ENCODE measurements around the gene SETDB1. TPM values are rescaled to one million over a fixed set of nuclear protein-coding genes. Genes with fewer than 3 reads are reported as not detected.

Gene SETDB1
- total and polyA plus RNA-seq, 2 donors from 2014 or later, result 12.1 to 51.6 TPM

DNA sequence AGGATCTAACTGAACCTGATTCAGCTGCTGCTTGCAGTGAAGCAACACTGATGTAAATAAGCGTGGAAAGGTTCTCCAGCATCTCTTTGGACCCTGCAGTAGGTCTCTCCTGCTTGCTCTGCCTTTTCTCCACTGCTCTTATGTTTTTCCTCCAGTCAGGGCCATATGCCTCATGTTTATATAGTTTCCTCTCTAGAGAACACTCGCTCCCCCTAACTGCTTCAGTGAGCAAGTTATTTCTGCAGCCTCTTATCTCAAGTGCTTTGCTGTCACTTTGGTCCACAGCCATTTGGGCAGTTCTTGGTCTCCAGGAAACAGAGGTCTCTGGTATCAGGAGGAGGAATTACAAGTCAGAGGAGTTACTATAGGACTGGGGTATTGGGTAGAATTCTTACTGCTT is 87.4 kb downstream of the SETDB1 start:
- peak overlapping the region in 1 of 3 donors; percentile 12 for H3K9ac ChIP-seq (ENCODE audit: low read length in 3 of 3)
- intact Hi-C loops (cut with DNase I), result no loop called here
- H3K4me3 ChIP-seq (ENCODE audit: low read length in 3 of 3), result peak overlapping the region in 2 of 3 donors; percentile 6 to 9
- no peaks in the 10 kb centered on the region for H3K27me3 ChIP-seq (ENCODE audit: control insufficient read depth, insufficient read depth, low read length)
- no peak for FAIRE-seq
- H3K36me3 ChIP-seq (ENCODE audit: control insufficient read depth in 2 of 3, insufficient read depth in 3 of 3, low read length in 3 of 3), result peaks cover 0 to 8% (median 5%) of the 10 kb centered on the region in 3 donors
- H3K27ac ChIP-seq (ENCODE audit: low read depth in 2 of 2, low read length in 2 of 2), result peak overlapping the region; percentile 47 to 76
- peak in 4 of 5 donors; percentile 44 to 94 (median 68) for DNase-seq
- TF ChIP-seq, protein P1, sequence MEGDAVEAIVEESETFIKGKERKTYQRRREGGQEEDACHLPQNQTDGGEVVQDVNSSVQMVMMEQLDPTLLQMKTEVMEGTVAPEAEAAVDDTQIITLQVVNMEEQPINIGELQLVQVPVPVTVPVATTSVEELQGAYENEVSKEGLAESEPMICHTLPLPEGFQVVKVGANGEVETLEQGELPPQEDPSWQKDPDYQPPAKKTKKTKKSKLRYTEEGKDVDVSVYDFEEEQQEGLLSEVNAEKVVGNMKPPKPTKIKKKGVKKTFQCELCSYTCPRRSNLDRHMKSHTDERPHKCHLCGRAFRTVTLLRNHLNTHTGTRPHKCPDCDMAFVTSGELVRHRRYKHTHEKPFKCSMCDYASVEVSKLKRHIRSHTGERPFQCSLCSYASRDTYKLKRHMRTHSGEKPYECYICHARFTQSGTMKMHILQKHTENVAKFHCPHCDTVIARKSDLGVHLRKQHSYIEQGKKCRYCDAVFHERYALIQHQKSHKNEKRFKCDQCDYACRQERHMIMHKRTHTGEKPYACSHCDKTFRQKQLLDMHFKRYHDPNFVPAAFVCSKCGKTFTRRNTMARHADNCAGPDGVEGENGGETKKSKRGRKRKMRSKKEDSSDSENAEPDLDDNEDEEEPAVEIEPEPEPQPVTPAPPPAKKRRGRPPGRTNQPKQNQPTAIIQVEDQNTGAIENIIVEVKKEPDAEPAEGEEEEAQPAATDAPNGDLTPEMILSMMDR (IDR thresholded peaks at IDR 0.05; ENCODE audit: borderline replicate concordance, extremely low read depth, insufficient read depth), result no peak
- peaks cover 0 to 14% (median 7%) of the 10 kb centered on the region in 3 donors for H3K4me1 ChIP-seq (ENCODE audit: control insufficient read depth in 2 of 3, insufficient read depth in 2 of 3, low read depth in 1 of 3, low read length in 3 of 3)
- H3K9me3 ChIP-seq (ENCODE audit: control insufficient read depth in 2 of 3, insufficient read depth in 1 of 3, low read length in 3 of 3), result no peaks in the 10 kb centered on the region

Other genes starting within 250 kb of the SETDB1 start
- 36.1 TPM for gene GOLPH3L, start 229.2 kb upstream of the SETDB1 start, total RNA-seq
- 21.1 TPM for gene GOLPH3L, start 229.2 kb upstream of the SETDB1 start, polyA plus RNA-seq (ENCODE audit: insufficient read depth, low read depth, low replicate concordance)
- 0.13 TPM for gene HORMAD1, start 205.5 kb upstream of the SETDB1 start, total RNA-seq
- gene HORMAD1, start 205.5 kb upstream of the SETDB1 start, polyA plus RNA-seq (ENCODE audit: insufficient read depth, low read depth, low replicate concordance), result not detected
- 109 TPM for gene CTSS, start 160.6 kb upstream of the SETDB1 start, total RNA-seq
- gene CTSS, start 160.6 kb upstream of the SETDB1 start, polyA plus RNA-seq (ENCODE audit: insufficient read depth, low read depth, low replicate concordance), result 5.3 TPM
- gene CTSK, start 118.1 kb upstream of the SETDB1 start, total RNA-seq, result 16.8 TPM
- 11.6 TPM for gene CTSK, start 118.1 kb upstream of the SETDB1 start, polyA plus RNA-seq (ENCODE audit: insufficient read depth, low read depth, low replicate concordance)
- gene ARNT, start 49.8 kb upstream of the SETDB1 start, total RNA-seq, result 46.0 TPM
- gene ARNT, start 49.8 kb upstream of the SETDB1 start, polyA plus RNA-seq (ENCODE audit: insufficient read depth, low read depth, low replicate concordance), result 13.0 TPM
- gene CTXND2, start 39.2 kb upstream of the SETDB1 start, total RNA-seq, result not detected
- gene CTXND2, start 39.2 kb upstream of the SETDB1 start, polyA plus RNA-seq (ENCODE audit: insufficient read depth, low read depth, low replicate concordance), result not detected
- 268 TPM for gene CERS2, start 48.5 kb downstream of the SETDB1 start, total RNA-seq
- gene CERS2, start 48.5 kb downstream of the SETDB1 start, polyA plus RNA-seq (ENCODE audit: insufficient read depth, low read depth, low replicate concordance), result 258 TPM
- 3.3 TPM for gene ANXA9, start 55.9 kb downstream of the SETDB1 start, total RNA-seq
- 38.5 TPM for gene ANXA9, start 55.9 kb downstream of the SETDB1 start, polyA plus RNA-seq (ENCODE audit: insufficient read depth, low read depth, low replicate concordance)
- gene MINDY1, start 80.5 kb downstream of the SETDB1 start, total RNA-seq, result 33.5 TPM
- gene MINDY1, start 80.5 kb downstream of the SETDB1 start, polyA plus RNA-seq (ENCODE audit: insufficient read depth, low read depth, low replicate concordance), result 35.1 TPM
- 24.0 TPM for gene PRUNE1, start 82.1 kb downstream of the SETDB1 start, total RNA-seq
- gene PRUNE1, start 82.1 kb downstream of the SETDB1 start, polyA plus RNA-seq (ENCODE audit: insufficient read depth, low read depth, low replicate concordance), result 25.6 TPM
- 0.54 TPM for gene BNIPL, start 110.2 kb downstream of the SETDB1 start, total RNA-seq
- 3.1 TPM for gene BNIPL, start 110.2 kb downstream of the SETDB1 start, polyA plus RNA-seq (ENCODE audit: insufficient read depth, low read depth, low replicate concordance)
- gene C1orf56, start 121.4 kb downstream of the SETDB1 start, total RNA-seq, result 6.2 TPM
- 12.8 TPM for gene C1orf56, start 121.4 kb downstream of the SETDB1 start, polyA plus RNA-seq (ENCODE audit: insufficient read depth, low read depth, low replicate concordance)
- 107 TPM for gene CDC42SE1, start 133.3 kb downstream of the SETDB1 start, total RNA-seq
- gene CDC42SE1, start 133.3 kb downstream of the SETDB1 start, polyA plus RNA-seq (ENCODE audit: insufficient read depth, low read depth, low replicate concordance), result 36.6 TPM
- 1.4 TPM for gene MLLT11, start 134.0 kb downstream of the SETDB1 start, total RNA-seq
- gene MLLT11, start 134.0 kb downstream of the SETDB1 start, polyA plus RNA-seq (ENCODE audit: insufficient read depth, low read depth, low replicate concordance), result 2.3 TPM
- gene GABPB2, start 144.4 kb downstream of the SETDB1 start, total RNA-seq, result 20.5 TPM
- gene GABPB2, start 144.4 kb downstream of the SETDB1 start, polyA plus RNA-seq (ENCODE audit: insufficient read depth, low read depth, low replicate concordance), result 4.7 TPM
- 7.6 TPM for gene SEMA6C, start 220.3 kb downstream of the SETDB1 start, total RNA-seq
- gene SEMA6C, start 220.3 kb downstream of the SETDB1 start, polyA plus RNA-seq (ENCODE audit: insufficient read depth, low read depth, low replicate concordance), result 17.4 TPM
- 6.3 TPM for gene TNFAIP8L2, start 230.3 kb downstream of the SETDB1 start, total RNA-seq
- gene TNFAIP8L2, start 230.3 kb downstream of the SETDB1 start, polyA plus RNA-seq (ENCODE audit: insufficient read depth, low read depth, low replicate concordance), result 1.8 TPM
- 7.9 TPM for gene LYSMD1, start 239.5 kb downstream of the SETDB1 start, total RNA-seq
- 9.1 TPM for gene LYSMD1, start 239.5 kb downstream of the SETDB1 start, polyA plus RNA-seq (ENCODE audit: insufficient read depth, low read depth, low replicate concordance)
- 33.4 TPM for gene SCNM1, start 239.8 kb downstream of the SETDB1 start, total RNA-seq
- 57.7 TPM for gene SCNM1, start 239.8 kb downstream of the SETDB1 start, polyA plus RNA-seq (ENCODE audit: insufficient read depth, low read depth, low replicate concordance)
- gene TMOD4, start 249.6 kb downstream of the SETDB1 start, total RNA-seq, result 0.66 TPM
- 0.65 TPM for gene TMOD4, start 249.6 kb downstream of the SETDB1 start, polyA plus RNA-seq (ENCODE audit: insufficient read depth, low read depth, low replicate concordance)

All from kidney (tissue), 14 donors.